ENCODE results near the gene C1orf21.

DNA sequence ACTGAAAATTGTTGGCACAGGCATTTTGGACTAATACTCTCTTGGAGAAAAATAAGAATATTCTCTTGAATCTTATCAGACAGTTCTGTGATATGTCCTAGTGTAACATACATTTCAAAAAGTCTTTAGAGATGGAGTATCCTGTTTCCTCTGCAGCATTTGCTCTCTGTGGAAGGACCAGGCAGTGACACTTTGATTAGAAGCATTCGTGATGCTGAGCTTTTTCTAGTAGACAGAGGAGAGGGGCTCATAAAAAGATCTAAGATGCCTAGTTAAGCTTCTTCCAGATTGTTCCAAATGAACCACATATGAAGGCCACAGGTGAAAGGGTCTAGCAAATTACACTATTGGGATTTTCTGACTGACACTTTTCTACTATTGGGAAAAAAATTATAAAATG lies 120.3 kb downstream of the C1orf21 start:
- TF ChIP-seq, protein P1, sequence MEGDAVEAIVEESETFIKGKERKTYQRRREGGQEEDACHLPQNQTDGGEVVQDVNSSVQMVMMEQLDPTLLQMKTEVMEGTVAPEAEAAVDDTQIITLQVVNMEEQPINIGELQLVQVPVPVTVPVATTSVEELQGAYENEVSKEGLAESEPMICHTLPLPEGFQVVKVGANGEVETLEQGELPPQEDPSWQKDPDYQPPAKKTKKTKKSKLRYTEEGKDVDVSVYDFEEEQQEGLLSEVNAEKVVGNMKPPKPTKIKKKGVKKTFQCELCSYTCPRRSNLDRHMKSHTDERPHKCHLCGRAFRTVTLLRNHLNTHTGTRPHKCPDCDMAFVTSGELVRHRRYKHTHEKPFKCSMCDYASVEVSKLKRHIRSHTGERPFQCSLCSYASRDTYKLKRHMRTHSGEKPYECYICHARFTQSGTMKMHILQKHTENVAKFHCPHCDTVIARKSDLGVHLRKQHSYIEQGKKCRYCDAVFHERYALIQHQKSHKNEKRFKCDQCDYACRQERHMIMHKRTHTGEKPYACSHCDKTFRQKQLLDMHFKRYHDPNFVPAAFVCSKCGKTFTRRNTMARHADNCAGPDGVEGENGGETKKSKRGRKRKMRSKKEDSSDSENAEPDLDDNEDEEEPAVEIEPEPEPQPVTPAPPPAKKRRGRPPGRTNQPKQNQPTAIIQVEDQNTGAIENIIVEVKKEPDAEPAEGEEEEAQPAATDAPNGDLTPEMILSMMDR (IDR thresholded peaks at IDR 0.05) = no peak
- no peak for TF ChIP-seq EZH2 (IDR thresholded peaks at IDR 0.05; ENCODE audit: borderline replicate concordance, insufficient read depth, low read depth, low read length, poor library complexity, severe bottlenecking)
